GM12891 (cell line): Measurements from ENCODE around the gene NCKAP5.

Experiments used
- DNase-seq: peaks from one replicate; pipeline ENCODE4 v3.0.0; 2011; ENCODE audit warnings: low spot score; ENCODE audit not compliant: insufficient read length
- FAIRE-seq: peaks from 2 replicates; lab custom pipeline; 2011; peaks lifted over from hg19 to GRCh38; lab: Jason Lieb, UNC
- PAX5 ChIP-seq: IDR thresholded peaks from 2 replicates; pipeline ENCODE4 v1.6.1; 2011; ENCODE audit warnings: low read length, moderate library complexity, mild to moderate bottlenecking; ENCODE audit not compliant: insufficient read depth, severe bottlenecking
- POLR2A ChIP-seq: IDR thresholded peaks from 2 replicates; pipeline ENCODE4 v1.6.1; 2011; ENCODE audit warnings: low read depth, low read length, control low read depth
- POLR2AphosphoS5 ChIP-seq: IDR thresholded peaks from 2 replicates; pipeline ENCODE4 v1.6.1; 2011; ENCODE audit warnings: low read depth, low read length, control low read depth
- POU2F2 ChIP-seq: IDR thresholded peaks from 2 replicates; pipeline ENCODE4 v1.6.1; 2011; ENCODE audit warnings: low read depth, mild to moderate bottlenecking, control low read depth, low read length, moderate library complexity
- SPI1 ChIP-seq: IDR thresholded peaks from 2 replicates; pipeline ENCODE4 v1.6.1; 2011; ENCODE audit warnings: low read depth, low read length, control low read depth
- TAF1 ChIP-seq: IDR thresholded peaks from 2 replicates; pipeline ENCODE4 v1.6.1; 2011; ENCODE audit warnings: low read depth, low read length, control low read depth

The NCKAP5 gene

GRCh38 chr2:132971310-132972061, 596.8 kb downstream of the NCKAP5 start:
- TF ChIP-seq SPI1, result no peak
- no peak for TF ChIP-seq POLR2AphosphoS5
- TF ChIP-seq TAF1, result no peak
- no peak for TF ChIP-seq POU2F2
- TF ChIP-seq POLR2A, result no peak
- TF ChIP-seq PAX5, result no peak

DNA sequence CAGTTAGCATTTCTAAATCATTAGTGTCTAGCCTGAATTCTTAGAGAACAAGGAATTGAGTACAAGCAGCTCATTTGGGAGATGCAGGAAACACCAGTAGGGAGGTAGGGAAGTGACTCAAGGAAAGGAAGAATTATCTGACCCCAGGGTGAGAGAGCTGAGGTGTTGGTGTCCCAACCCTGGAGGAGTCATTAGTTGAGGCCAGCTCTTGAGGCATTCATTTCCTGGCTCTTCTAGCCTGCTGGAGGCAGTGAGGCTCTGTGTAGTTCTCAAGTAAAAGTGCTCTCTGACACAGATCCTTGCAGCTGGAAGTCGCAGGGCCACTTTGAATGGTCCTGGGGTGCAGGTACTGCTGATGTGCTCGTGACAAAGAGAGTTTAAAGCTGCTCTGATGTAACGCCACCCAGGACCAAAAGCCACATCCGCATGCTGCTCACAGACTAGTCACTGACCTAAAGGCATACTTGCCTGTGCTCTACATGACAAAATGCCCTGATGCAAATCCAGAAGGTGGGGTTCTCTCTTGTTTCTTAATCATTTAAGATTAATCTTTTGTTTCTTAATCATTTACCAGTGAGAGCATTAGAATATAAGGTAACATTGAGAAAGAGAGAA, 598.8 kb downstream of the NCKAP5 start:
- TF ChIP-seq POLR2AphosphoS5 (no peak), POU2F2 (no peak), SPI1 (no peak), TAF1 (no peak), PAX5 (no peak), POLR2A (no peak)
- no peak for DNase-seq
- FAIRE-seq, result no peak

More at GRCh38 chr2:132971310-132972061, 596.8 kb downstream of the NCKAP5 start:
- DNase-seq (no peak), FAIRE-seq (no peak)

DNA sequence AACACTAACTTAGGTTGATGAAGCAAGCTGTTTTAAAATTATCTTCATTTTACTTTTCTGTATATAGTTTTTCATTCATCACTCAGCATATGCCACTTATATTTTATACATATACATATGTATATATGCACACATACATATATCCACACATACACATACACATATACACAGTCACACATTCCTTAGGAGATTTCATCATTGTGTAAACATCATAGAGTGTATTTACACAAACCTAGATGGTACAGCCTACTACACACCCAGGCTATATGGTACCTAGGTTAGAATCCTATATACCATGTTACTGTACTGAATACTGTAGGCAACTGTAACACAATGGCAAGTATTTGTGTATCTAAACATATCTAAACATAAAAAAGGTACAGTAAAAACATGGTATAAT, 602.8 kb downstream of the NCKAP5 start:
- no peak for DNase-seq
- FAIRE-seq, result no peak
- no peak for TF ChIP-seq POLR2A
- no peak for TF ChIP-seq TAF1
- no peak for TF ChIP-seq POU2F2
- no peak for TF ChIP-seq PAX5
- no peak for TF ChIP-seq SPI1
- TF ChIP-seq POLR2AphosphoS5, result no peak

GRCh38 chr2:132963161-132963560, 605.1 kb downstream of the NCKAP5 start:
- DNase-seq (no peak), FAIRE-seq (no peak)
- no peak for TF ChIP-seq POLR2A
- no peak for TF ChIP-seq POLR2AphosphoS5
- no peak for TF ChIP-seq SPI1
- no peak for TF ChIP-seq TAF1
- no peak for TF ChIP-seq PAX5
- no peak for TF ChIP-seq POU2F2

DNA sequence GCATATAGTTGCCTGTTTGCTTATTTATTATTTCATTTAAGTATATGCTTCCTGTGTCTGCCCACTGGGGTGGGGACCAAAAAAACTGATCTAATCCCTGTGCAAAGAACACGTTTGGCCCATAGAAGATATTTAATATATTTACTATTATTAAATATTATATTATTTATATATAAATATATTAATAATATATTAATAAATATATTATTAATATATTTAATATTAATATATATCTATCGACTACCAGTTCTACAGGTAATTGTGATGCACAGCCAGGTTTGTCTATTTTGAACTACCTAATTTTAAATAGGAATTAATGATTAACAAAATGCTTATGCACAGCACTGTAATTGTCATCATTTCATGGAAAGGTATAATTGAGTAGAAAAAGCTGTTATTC, 609.4 kb downstream of the NCKAP5 start:
- FAIRE-seq (no peak), DNase-seq (no peak)
- no peak for TF ChIP-seq POU2F2
- TF ChIP-seq POLR2A, result no peak
- no peak for TF ChIP-seq POLR2AphosphoS5
- no peak for TF ChIP-seq SPI1
- no peak for TF ChIP-seq PAX5
- TF ChIP-seq TAF1, result no peak

GRCh38 chr2:132955871-132956615, 612.2 kb downstream of the NCKAP5 start:
- TF ChIP-seq TAF1 (no peak), PAX5 (no peak), POU2F2 (no peak), POLR2AphosphoS5 (no peak), POLR2A (no peak), SPI1 (no peak)
- DNase-seq (no peak), FAIRE-seq (no peak)

GRCh38 chr2:132953771-132954170, 614.5 kb downstream of the NCKAP5 start:
- FAIRE-seq (no peak), DNase-seq (no peak)
- TF ChIP-seq POU2F2, result no peak
- TF ChIP-seq PAX5, result no peak
- TF ChIP-seq SPI1, result peak; percentile 97

DNA sequence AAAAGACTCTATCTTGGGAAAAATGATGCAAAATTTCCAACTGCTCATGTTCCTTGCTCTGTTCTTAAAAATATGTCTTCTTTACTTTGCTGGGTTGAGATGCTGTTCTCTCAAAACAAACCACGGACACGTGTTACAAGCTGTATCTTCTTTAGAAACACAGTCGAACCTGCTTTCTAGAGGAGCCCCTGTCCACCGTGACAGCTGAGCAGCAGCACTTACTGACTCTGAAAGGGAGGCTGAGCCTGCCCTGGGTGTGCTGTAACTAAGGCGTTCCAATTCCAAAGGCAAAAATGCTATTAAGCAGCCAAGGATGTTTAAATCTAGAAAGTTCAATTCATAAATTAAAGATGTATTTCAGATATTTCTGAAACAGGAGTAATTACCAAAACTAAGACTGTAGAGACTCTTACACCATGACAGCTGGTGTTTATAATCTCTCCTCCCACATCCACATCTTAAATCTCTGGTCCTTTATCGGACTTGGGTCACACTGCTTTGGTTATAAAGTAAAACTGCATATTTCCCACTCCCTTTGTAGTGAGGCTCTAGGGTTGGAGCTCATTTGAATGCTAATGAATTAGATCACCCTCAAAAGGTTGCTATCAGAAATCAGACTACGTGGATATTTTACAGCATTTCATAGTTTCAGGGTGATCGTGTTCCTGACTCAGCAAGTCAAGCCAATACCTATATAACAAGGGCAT, 617.1 kb downstream of the NCKAP5 start:
- DNase-seq (no peak), FAIRE-seq (no peak)
- TF ChIP-seq SPI1 (no peak), POU2F2 (no peak), POLR2A (no peak), PAX5 (no peak), TAF1 (no peak), POLR2AphosphoS5 (no peak)

- DNase-seq (no peak), FAIRE-seq (no peak)
- TF ChIP-seq SPI1 (no peak), PAX5 (no peak), POU2F2 (no peak), POLR2A (no peak), TAF1 (no peak), POLR2AphosphoS5 (no peak)
Observed at GRCh38 chr2:132949108-132949507, 619.2 kb downstream of the NCKAP5 start.
